H1 (cell line): ENCODE measurements around the gene PECR.

Source experiments
- EP300 ChIP-seq, 2 experiments: IDR thresholded peaks; 1 replicate in 1 of 2; 2 replicates in 1 of 2; pipeline ENCODE4 v1.6.1; 2011 to 2012; ENCODE audit warnings: low read depth in 2 of 2, low read length in 2 of 2, mild to moderate bottlenecking in 2 of 2, borderline replicate concordance in 1 of 2, inconsistent platforms in 1 of 2, moderate library complexity in 1 of 2
- JUND ChIP-seq: IDR thresholded peaks from 2 replicates; pipeline ENCODE4 v1.6.1; 2011; ENCODE audit warnings: mild to moderate bottlenecking, improper control_type of control experiment, low read length
- POLR2A ChIP-seq, 2 experiments: IDR thresholded peaks; 1 replicate in 1 of 2; 2 replicates in 1 of 2; pipeline ENCODE4 v1.6.1; 2011; ENCODE audit warnings: low read depth in 2 of 2, low read length in 2 of 2, mild to moderate bottlenecking in 2 of 2; ENCODE audit errors: control extremely low read depth in 1 of 2
- POLR2AphosphoS5 ChIP-seq: IDR thresholded peaks from 2 replicates; pipeline ENCODE4 v1.6.1; 2011; ENCODE audit warnings: low read depth, low read length
- TF ChIP-seq, protein P1 (sequence below), 3 experiments: IDR thresholded peaks; 1 replicate in 2 of 3; 2 replicates in 1 of 3; pipeline versions ENCODE4 v1.5.1 to v1.6.1; 2011; ENCODE audit warnings: low read length in 3 of 3, mild to moderate bottlenecking in 3 of 3, inconsistent platforms in 2 of 3, low read depth in 1 of 3, moderate library complexity in 1 of 3; ENCODE audit not compliant: insufficient read depth in 1 of 3; ENCODE audit errors: control extremely low read depth in 1 of 3
- TF ChIP-seq, protein P2 (sequence below): IDR thresholded peaks from 2 replicates; pipeline ENCODE4 v1.6.1; 2011; ENCODE audit warnings: low read depth, mild to moderate bottlenecking, low read length; ENCODE audit not compliant: insufficient read depth

DNA sequence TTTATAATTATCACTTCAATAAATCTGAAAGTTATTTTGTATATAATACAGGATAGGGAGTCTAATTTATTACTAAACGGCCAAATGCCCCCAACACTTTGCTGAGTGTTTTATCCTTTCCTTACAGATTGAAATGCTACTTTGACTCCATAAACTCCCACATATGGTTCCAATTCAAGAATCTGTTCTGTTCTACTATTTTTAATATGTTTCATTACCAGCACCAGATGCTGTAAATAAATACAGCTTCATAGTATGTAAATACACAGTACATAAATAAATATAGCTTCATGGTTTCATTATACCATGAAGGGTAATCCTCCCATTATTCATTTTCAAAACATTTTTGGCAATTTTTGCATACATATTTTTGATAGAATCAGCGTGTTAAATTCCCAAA lies 34.2 kb downstream of the PECR start:
- TF ChIP-seq POLR2AphosphoS5 = no peak
- TF ChIP-seq JUND = no peak
- TF ChIP-seq, protein P1, sequence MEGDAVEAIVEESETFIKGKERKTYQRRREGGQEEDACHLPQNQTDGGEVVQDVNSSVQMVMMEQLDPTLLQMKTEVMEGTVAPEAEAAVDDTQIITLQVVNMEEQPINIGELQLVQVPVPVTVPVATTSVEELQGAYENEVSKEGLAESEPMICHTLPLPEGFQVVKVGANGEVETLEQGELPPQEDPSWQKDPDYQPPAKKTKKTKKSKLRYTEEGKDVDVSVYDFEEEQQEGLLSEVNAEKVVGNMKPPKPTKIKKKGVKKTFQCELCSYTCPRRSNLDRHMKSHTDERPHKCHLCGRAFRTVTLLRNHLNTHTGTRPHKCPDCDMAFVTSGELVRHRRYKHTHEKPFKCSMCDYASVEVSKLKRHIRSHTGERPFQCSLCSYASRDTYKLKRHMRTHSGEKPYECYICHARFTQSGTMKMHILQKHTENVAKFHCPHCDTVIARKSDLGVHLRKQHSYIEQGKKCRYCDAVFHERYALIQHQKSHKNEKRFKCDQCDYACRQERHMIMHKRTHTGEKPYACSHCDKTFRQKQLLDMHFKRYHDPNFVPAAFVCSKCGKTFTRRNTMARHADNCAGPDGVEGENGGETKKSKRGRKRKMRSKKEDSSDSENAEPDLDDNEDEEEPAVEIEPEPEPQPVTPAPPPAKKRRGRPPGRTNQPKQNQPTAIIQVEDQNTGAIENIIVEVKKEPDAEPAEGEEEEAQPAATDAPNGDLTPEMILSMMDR (IDR thresholded peaks at IDR 0.05; ENCODE audit: control extremely low read depth in 1 of 3, insufficient read depth in 1 of 3, low read depth in 1 of 3, low read length in 3 of 3) = no peak
- TF ChIP-seq, protein P2, sequence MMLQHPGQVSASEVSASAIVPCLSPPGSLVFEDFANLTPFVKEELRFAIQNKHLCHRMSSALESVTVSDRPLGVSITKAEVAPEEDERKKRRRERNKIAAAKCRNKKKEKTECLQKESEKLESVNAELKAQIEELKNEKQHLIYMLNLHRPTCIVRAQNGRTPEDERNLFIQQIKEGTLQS = no peak
- TF ChIP-seq POLR2A (IDR thresholded peaks at IDR 0.05; ENCODE audit: control extremely low read depth in 1 of 2, low read depth in 2 of 2, low read length in 2 of 2) = no peak
- no peak for TF ChIP-seq EP300 (IDR thresholded peaks at IDR 0.05; ENCODE audit: borderline replicate concordance in 1 of 2, low read depth in 2 of 2, low read length in 2 of 2)
